NCI-H187 treated with DMSO at 0.1 percent for 48 hours (cell line): ENCODE measurements around the gene ZBED5.
A peak's percentile ranks its signal among the peaks of the same experiment; 100 is the strongest.
"Not testable (repeated sequence)": the region's sequence is repeated elsewhere in the genome, so short reads cannot be mapped to it uniquely, and the experiment has no call there.

Experiments
- DNase-seq: peaks from one replicate; lab custom pipeline; 2025; lab: John Stamatoyannopoulos, UW

The ZBED5 gene

DNA sequence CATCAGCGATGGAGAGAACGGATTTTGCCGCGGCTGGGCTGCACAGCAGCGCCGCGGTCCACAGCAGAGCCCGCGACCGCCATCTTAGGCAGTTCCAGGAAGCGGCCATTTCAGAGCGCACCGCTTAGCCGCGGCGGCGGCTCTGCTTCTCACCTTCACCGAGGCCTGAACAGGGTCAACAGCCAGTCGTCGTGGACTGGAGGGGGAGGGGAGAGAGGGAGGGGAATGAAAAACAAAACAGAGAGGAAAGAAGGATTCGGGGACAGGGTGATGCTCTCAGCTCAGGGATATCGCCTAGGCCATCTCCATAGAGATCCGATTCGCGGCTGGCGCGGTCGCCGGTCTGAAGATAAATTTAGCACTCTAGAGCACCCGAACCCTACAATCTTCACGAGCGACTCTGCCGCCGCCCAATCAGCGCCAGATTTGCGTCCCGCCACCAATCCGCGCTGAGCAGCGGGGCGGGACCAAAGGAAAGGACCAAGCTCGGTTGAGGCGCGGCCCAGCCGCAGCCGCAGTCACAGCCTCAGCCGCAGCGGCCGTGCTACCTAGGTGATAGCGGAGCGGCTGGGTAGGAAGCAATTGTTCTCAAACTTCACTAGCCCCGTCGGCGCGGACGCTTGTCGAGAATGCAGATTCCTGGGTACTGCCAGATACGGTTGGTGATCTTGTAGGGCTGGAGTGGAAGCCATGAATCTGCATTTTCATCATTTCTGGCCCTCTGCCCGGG lies at the start of gene ZBED5:
TSS of gene ZBED5 (minus strand) at position 345 of the 730 bp plus-strand sequence. CDS start 3,108 bp downstream, outside the sequence.
- DNase-seq, result peak; percentile 94

DNA sequence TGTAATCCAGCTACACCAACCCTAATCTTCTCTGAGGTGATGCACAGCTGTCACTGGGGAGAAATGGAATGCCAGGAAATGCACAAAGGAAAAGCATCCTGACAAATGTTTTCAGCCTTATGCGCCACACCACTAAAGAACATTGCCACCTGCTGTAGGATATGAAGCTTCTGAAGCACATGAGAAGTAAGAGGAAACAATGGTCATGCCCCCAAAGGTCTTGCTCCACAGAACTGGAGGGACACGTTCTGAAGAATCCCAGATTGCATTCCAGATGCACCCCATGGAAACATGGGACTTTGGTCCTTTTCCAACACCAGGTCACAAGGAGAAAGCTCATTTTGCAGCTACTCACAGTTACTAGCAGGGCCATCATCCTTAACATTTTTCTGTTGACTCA lies 48.7 kb upstream of the ZBED5 start:
- DNase-seq, result no peak

DNA sequence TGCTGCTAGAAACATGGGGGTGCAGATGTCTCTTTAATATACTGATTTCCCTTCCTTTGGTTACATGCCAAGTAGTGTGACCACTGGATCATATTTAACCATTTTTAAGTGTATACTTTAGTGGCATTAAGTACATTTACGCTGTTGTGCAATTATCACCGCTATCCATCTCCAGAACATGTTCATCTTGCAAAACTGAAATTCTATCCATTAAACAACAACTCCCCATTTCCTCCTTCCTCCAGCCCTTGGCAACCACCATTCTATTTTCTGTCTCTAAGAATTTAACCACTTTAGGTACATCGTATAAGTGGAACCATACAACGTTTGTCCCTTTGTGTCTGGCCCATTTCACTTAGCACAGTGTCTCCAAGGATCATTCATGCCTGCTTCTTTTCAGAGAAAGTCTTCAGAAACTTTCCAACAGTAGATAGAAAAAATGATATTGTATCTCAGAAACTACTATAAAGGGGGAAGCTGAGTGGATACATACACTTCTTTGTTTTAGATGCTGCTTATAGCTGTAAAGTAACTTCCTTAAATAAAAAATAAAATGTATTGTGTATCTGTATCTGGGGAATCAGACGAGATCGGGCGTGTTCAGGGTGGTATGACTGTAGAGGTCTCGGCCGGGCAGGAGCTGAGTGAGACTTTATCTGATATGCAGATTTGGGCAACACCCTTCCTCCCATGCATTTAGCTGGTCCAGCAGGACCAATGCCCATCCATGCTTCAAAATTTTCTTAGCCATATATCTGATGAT lies 44.6 kb upstream of the ZBED5 start:
- DNase-seq, result no peak

DNA sequence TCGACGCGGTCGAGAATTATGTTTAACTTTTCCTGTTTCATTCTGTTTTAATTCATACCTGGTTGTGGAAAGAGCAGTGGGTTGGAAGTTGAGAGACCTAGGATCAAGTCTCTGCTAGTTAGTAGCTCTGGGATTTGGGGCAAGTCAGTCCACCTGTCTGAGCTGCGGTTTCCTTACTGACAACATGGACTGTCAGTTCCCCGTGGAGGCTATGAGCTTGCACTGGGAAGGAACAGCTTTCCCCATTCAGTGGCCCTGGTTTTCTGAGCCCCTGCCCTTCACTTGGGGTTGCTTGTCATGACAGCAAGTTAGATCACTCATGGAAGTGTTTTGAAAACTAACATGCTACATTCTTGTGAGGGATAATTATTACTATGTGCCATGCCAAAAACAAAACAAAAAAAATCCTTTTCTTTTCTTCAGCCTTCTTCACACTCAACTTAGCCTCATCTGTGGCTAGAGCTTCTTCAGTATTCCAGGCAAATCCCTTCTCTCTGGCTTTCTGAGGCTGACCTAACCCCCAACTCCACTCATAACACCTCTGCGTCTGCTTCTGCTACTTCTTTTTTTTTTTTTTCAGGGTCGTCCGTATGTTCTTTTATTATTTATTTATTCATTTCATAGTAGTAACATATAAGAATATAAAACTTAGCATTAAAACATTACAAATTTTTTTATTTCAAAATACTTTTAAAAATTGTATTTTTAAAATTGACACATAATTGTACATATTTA lies 43.0 kb upstream of the ZBED5 start:
- no peak for DNase-seq

DNA sequence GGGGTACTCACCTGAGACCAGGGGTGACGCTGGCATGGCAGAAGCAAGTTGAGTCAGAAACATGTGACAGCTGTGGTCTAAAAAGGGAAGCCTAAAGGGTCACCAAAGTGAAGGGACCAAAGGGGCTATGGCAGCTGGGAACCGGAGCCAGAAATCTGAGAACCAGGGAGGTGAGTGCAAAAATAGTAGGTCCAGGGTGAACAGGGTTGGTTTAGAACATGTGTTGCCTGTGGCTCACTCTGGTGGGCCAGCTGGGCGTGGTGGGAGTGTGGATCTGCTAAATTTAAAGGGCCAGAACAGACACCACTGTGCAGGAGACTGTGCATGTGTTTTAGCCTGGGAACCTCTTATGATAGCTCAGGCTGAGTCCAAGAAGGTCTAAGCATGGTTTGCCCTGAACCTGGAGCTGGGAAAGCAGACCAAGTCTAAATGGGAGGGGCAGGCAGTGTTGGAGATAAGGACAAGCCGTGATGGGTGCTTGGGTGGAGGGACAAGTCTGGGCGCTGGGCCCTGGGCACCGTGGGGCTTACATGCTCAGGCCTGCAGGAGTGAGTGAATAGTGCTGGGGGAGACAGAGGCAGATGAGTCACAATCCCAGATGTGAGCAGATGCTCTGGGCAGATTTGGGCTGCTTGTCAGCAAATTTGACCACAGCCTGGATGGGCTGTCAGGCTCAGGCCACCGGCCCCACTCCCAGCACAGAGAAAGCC lies 41.4 kb upstream of the ZBED5 start:
- no peak for DNase-seq

DNA sequence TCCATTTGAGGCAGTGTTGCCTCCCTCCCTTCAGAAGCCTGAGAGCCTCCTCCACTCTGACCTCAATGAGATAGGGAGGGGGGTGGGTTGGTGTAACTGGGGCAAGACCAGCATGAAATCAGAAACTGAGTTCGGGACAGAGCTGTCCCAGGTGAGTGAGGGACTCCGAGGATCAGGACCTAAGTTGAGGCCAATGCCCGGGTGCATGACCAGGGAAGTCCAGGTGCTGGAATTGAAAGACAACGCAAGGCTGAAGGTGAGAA lies 40.8 kb upstream of the ZBED5 start:
- DNase-seq, result no peak

DNA sequence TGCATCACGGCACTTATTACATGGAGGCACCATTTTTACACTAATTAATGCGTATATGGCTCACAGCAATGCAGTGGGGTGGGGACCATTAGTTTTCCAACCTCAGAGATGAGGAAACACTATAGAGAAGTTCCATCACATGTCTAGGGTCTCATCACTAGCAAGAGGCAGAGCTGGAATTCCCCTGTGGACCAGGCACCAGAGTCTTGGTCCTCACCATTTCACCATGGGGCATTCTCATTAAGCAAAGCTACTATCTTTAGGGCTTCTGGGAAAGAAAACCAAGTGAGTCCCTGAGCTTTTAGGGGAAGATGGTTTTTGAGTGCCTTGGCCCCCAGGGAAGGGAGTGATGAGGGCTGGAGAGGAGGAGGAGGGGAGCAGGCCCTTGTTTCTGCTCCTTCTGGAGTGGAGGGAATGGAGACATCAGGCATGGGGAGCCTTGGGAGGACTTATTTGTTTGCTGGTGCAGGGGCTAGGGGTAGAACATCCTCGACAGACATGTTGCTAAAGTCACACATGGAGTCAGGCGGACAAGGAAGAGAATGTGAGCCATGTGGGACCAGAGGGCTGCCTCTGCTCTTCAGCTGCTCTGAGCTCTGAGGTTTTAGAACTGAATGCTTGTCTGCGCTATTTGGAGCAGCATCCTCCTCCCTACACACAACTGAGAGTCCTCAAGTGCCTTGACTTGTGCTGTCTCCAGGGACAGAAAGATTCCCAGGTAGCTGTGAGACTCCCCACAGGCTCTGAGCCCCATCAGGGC lies 40.3 kb upstream of the ZBED5 start:
- no peak for DNase-seq

DNA sequence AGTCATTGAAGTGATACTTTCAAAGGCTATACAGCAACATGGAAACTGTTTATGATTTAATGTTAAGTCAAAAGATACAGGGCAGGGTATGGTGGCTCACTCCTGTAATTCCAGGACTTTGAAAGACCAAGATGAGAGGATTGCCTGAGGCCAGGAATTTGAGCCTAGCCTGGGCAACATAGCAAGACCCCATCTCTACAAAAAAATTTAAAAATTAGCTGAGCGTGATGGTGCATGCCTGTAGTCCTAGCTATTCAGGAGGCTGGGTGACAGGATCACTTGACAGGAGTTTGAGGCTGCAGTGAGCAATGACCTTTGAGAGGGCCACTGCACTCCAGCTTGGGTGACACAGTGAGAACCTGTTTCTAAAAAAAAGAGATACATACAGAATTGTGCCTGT lies 39.3 kb upstream of the ZBED5 start:
- DNase-seq, result no peak

DNA sequence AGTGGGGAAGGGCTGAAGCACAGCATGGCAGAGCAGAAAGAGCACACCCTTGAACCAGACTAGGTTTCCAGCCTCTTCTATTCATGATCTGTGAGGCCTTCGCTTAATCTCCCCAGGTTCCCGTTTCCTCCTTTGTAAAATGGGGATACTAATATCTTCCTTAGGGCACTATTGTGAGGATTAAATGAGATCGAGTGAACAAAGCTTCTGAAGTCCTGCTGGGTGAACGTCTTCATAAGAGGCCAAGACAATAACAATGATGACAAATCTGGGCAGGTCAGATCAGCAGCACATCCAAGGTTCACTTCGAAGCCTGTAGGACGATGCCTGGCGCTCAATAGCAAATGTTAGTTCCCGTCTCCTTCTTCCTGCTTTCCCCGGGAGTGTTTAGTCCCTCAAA lies 38.6 kb upstream of the ZBED5 start:
- DNase-seq, result no peak

DNA sequence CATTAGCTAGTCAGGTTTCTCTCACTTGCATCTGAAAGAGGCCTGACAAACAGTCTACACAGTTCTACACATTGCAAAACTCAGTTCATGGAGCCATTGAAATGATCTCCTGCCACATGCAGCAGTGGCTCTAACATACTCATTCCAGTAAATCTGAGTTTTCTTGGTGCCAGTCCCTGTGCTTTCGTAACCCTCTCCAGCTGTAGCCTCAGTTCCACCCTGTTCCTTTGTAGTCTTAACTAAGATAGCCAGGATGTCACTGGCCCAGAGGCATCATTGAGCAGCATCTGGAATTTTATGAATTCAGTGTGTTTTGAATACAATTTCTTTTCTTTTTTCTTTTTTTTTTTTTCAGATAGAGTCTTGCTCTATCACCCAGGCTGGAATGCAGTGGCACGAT lies 37.4 kb upstream of the ZBED5 start:
- DNase-seq, result no peak

DNA sequence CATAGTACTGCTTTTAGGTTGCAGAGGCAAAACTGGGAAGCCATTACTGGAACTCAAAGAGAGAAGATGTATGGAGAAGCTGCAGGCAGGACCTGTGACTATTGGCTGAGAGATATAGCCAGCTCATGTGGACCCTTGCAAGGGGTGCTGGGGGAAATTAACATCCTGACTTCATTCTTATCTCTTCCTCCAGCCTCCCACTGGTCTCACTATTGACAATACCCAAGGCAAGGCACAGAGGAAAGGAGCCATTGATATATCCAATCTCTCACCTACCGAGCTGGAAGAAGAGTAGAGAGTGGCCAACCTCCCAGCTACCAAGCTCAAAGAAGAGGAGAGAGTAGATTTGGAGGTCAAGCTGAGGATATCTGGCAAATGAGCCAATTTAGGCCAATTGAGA lies 36.8 kb upstream of the ZBED5 start:
- no peak for DNase-seq

DNA sequence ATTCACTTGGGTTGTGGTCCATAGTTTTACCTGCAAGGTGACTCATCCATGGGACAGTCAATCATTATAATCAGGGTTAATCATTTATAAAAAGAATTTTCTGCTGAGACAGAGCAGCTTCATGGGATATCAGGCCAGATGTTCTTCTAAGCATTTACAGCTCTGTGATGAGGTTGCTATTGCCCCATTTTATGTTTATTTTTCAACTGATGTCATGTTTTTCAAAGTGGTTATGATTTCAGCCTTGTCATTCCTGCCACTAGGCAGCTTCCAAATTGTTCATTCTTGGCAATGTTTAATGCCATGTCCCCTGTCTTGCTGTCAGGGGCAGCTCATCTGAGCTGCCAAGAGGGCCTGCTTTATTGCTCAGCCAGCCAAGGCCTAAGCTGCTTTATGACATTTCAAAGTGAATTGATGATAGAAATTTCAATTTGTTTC lies 35.9 kb upstream of the ZBED5 start:
- DNase-seq, result no peak

DNA sequence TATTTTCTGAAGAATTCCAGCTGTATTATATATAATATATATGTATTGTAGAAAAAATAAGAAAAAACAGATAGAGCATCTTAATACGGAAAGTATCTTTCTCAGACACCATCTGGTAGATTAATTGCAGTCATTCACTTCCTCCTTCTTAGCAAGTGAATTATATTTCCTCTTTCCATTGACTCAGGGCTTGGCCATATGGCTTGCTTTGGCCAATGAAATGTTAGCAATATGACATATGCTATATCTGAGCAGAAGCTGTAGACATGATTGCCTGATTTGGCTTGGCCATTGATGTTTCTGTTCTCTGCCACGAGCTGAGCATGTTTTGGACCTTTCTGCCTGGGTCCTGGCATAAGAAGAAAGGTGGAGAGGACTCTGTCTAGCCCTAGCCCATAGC lies 34.4 kb upstream of the ZBED5 start:
- DNase-seq, result no peak

DNA sequence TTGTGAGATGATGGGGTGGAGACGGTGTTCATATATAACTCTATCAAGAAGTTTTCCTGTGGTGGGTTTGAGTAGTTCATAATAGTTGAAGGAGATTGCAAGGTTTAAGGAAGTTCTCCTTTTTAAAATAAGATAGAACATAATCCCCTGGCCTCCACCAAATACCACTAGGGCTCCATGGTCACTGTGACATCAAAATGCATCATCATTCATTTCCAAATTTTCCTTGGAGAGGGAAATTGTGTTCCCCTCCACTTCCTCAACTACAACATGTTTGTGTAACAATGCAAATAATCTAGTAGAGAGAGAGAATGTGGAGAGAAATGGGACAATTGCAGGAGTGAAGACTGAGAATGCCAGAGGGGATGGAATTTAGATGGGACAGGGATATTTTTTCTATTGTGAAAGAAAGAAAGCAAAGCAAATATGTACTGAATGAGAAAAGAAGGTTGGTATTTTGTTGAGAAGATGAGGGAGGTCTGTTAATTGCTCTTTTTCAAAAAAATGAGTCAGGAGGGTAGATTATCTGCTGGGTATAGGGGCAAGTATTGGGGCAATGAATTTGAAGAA lies 33.4 kb upstream of the ZBED5 start:
- DNase-seq, result no peak

DNA sequence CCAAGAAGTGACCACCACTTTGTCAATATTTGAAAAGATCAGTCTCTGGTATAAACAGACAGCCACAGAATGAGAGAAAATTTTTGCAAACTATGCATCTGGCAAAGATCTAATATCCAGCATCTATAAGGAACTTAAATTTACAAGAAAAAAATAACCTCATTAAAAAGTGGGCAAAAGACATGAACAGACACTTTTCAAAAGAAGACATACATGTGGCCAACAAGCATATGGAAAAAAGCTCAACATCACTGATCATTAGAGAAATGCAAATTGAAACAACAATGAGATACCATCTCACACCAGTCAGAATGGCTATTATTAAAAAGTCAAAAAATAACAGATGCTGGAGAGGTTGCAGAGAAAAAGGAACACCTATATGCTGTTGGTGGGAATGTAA lies 32.2 kb upstream of the ZBED5 start:
- not testable (repeated sequence) for DNase-seq

DNA sequence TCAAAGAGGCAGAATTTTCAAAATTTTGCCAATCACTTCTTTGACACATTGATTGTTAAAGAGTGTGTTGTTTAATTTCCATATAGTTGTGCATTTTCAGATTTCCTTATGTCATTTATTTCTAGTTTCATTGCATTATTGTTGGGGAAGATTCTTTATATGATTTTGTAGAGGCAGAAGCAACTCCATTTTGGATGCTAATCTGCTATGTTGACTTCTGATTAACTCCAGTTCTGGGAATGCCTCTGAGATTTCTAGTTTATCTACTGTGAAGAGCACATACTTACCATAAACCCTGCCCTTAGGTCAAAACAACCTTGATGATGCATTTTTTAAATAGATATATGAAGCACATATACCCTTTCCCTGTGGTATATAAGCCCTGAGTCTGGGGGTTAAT lies 29.5 kb upstream of the ZBED5 start:
- no peak for DNase-seq

DNA sequence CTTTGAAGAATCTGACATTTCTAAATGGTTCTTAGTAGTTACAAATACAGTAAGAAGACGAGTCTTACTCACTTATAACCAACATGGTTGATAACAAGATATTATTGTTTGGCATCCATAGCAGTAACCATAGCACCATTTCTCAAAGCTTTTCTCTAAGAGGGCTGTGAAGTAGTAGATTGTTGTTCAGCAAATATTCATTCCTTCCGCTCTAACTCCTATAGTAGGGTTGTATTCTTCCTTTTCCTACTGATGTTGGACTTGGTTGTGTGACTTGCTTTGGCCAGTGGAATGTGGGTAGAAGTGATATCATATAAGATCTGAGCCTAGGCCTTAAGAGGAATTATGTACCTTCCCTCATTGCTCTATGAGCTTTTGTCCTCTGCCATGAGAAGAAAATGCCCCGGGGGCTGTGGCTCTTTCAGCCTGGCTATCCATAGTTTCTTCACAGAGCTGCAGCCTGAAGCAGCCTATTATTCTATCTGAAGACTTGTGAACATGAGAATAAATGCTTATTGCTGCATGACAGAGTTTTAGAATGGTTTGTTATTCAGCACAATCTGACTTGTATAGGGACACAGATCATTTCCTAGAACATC lies 28.9 kb upstream of the ZBED5 start:
- DNase-seq, result no peak

DNA sequence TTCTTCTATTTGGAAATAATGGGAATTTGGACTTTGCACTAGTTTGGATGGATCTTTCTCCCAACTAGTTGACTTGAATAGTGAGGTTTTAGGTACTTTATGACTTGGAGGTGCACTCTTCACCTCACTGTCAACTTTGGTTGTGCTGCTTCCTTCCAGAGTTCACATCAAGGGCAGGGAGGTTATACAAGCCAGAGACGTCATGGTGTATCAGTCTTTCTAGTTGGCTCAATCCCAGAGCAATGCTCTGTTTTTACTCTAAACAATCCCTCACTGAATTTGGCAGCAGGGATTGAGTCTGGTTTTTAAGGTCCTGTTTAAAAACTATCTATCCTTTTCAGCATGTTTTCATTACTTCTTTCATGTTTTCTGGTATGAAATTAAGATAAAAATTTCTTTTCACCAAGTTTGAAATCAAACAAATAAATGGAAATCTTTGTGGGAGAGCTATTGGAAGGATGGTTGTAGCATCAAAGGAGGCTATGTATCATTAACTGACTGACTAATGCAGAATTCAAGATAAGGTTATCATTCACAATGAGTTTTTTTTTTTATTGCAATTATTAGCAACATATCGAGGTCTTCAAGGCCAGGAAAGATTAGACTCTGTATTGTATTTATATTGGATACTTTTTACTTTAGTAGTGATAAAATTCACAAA lies 28.0 kb upstream of the ZBED5 start:
- DNase-seq, result no peak

DNA sequence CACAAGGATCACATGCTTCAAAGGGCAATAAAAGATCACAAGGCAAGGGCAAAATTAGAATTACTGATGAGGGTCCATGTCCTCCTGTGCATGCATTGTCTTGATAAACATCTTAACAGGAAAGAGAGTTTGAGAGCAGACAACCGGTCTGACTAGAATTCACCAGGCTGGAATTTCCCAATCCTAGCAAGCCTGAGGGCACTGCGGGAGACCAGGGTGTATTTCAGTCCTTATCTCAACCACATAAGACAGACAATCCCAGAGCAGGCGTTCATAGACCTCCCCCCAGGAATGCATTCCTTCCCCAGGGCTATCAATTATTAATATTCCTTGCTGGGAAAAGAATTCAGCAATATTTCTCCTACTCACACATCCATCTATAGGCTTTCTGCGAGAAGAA lies 26.4 kb upstream of the ZBED5 start:
- DNase-seq, result not testable (repeated sequence)

DNA sequence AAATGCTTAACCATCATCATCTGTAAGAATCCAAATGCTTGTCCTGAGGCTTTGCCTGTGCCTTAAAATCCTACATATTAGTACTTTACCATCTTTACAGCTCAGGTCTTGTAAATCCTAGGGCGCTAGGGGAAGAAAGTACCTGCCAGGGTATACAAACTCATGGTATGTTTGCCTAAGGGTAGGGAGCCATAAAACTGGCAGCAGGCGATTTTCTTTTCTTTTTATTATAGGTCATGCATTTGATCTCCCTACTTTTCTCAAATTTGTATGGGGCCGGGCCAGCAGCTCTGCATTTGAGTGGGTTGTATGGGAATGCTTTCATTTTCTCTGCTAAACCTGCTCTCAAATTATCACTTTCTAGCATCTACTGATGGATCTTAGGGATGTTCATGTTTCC lies 24.0 kb upstream of the ZBED5 start:
- no peak for DNase-seq
